Astrocyte (in vitro differentiated cells and primary cell): ENCODE data around the gene ASB16. TPM values are rescaled to one million over a fixed set of nuclear protein-coding genes. Genes with fewer than 3 reads are reported as not detected.

Experiments
- DNase-seq: peaks from one replicate; pipeline ENCODE4 v3.0.0-alpha.2; 2010; ENCODE audit warnings: low read depth
- FAIRE-seq: peaks from 2 replicates; lab custom pipeline; 2011; peaks lifted over from hg19 to GRCh38; lab: Jason Lieb, UNC
- H2AFZ ChIP-seq: 2 replicates; pipeline ENCODE4 v1.6.0; 2012; ENCODE audit warnings: low read depth, low read length, inconsistent platforms
- H3K27ac ChIP-seq: 2 replicates; pipeline ENCODE4 v1.5.1; 2011; ENCODE audit warnings: low read depth, low read length, inconsistent platforms
- H3K27me3 ChIP-seq: 2 replicates; pipeline ENCODE4 v1.6.0; 2011; ENCODE audit warnings: low read length, inconsistent platforms; ENCODE audit not compliant: insufficient read depth
- H3K36me3 ChIP-seq: 2 replicates; pipeline ENCODE4 v1.5.1; 2011; ENCODE audit warnings: low read length, inconsistent platforms; ENCODE audit not compliant: insufficient read depth
- H3K4me1 ChIP-seq: 2 replicates; pipeline ENCODE4 v1.5.1; 2011; ENCODE audit warnings: low read length, inconsistent platforms; ENCODE audit not compliant: insufficient read depth
- H3K4me2 ChIP-seq: 2 replicates; pipeline ENCODE4 v1.6.0; 2012; ENCODE audit warnings: low read length, inconsistent platforms
- H3K4me3 ChIP-seq: 2 replicates; pipeline ENCODE4 v1.5.1; 2011; ENCODE audit warnings: low read depth, mild to moderate bottlenecking, low read length, inconsistent platforms; ENCODE audit not compliant: insufficient read depth
- H3K79me2 ChIP-seq: 2 replicates; pipeline ENCODE4 v1.6.0; 2012; ENCODE audit warnings: mild to moderate bottlenecking, low read length, inconsistent platforms; ENCODE audit not compliant: insufficient read depth
- H3K9ac ChIP-seq: 2 replicates; pipeline ENCODE4 v1.6.0; 2012; ENCODE audit warnings: mild to moderate bottlenecking, low read length, inconsistent platforms
- H3K9me3 ChIP-seq: 2 replicates; pipeline ENCODE4 v1.5.1; 2012; ENCODE audit warnings: low read depth, mild to moderate bottlenecking, low read length, inconsistent platforms; ENCODE audit not compliant: insufficient read depth
- H4K20me1 ChIP-seq: 2 replicates; pipeline ENCODE4 v1.6.0; 2012; ENCODE audit warnings: low read length, inconsistent platforms; ENCODE audit not compliant: insufficient read depth
- H3K27ac Mint-ChIP-seq: one replicate; pipeline ENCODE4 v1.8.0; 2021; ENCODE audit warnings: mild to moderate bottlenecking, mixed read lengths; ENCODE audit not compliant: unreplicated experiment
- H3K27me3 Mint-ChIP-seq: one replicate; pipeline ENCODE4 v1.8.0; 2021; ENCODE audit warnings: low read depth, mixed read lengths; ENCODE audit not compliant: unreplicated experiment
- H3K36me3 Mint-ChIP-seq: one replicate; pipeline ENCODE4 v1.8.0; 2021; ENCODE audit warnings: low read depth, mixed read lengths; ENCODE audit not compliant: unreplicated experiment
- H3K4me1 Mint-ChIP-seq: one replicate; pipeline ENCODE4 v1.8.0; 2021; ENCODE audit warnings: low read depth, mixed read lengths; ENCODE audit not compliant: unreplicated experiment
- H3K4me3 Mint-ChIP-seq: one replicate; pipeline ENCODE4 v1.8.0; 2021; ENCODE audit warnings: mild to moderate bottlenecking, moderate library complexity, mixed read lengths; ENCODE audit not compliant: unreplicated experiment
- H3K9me3 Mint-ChIP-seq: one replicate; pipeline ENCODE4 v1.8.0; 2021; ENCODE audit warnings: mild to moderate bottlenecking, mixed read lengths; ENCODE audit not compliant: unreplicated experiment
- CTCF ChIP-seq: IDR thresholded peaks from 2 replicates; pipeline ENCODE4 v1.5.1; 2011; ENCODE audit warnings: low read depth, mild to moderate bottlenecking, inconsistent platforms, low read length, moderate library complexity; ENCODE audit not compliant: insufficient read depth
- EZH2 ChIP-seq: IDR thresholded peaks from 2 replicates; pipeline ENCODE4 v1.6.1; 2012; ENCODE audit warnings: mild to moderate bottlenecking, low read length, inconsistent platforms; ENCODE audit not compliant: insufficient read depth
- total RNA-seq: library from RNA; stranded (reverse); gene quantifications from 2 replicates; pipeline ENCODE4 v1.2.1, GENCODE V29; 2021

The ASB16 gene
- total RNA-seq, 1 donor from 2014 or later: not detected

- Histone ChIP-seq H3K4me3 (no peak overlapping the region), H2AFZ (no peak overlapping the region), H3K9ac (no peak overlapping the region), H3K36me3 (peaks cover 4% of the 10 kb centered on the region), H3K9me3 (no peaks in the 10 kb centered on the region), H3K4me2 (no peak overlapping the region), H3K4me1 (no peaks in the 10 kb centered on the region), H3K79me2 (peaks cover 4% of the 10 kb centered on the region), H4K20me1 (peaks cover 9% of the 10 kb centered on the region), H3K27ac (no peak overlapping the region), H3K27me3 (no peaks in the 10 kb centered on the region)
- no peaks in the 10 kb centered on the region for H3K9me3 Mint-ChIP-seq
- no peak overlapping the region for H3K4me3 Mint-ChIP-seq
- H3K27me3 Mint-ChIP-seq: no peaks in the 10 kb centered on the region
- peaks cover 4% of the 10 kb centered on the region for H3K4me1 Mint-ChIP-seq
- FAIRE-seq: no peak
- TF ChIP-seq EZH2 (no peak), CTCF (no peak)
- DNase-seq: no peak
- H3K27ac Mint-ChIP-seq: no peak overlapping the region
- H3K36me3 Mint-ChIP-seq: peaks cover 22% of the 10 kb centered on the region
Observed at GRCh38 chr17:44178133-44178532, 7.6 kb downstream of the ASB16 start.

GRCh38 chr17:44183024-44183423 is 12.5 kb downstream of the ASB16 start:
- no peak for TF ChIP-seq CTCF
- no peak for TF ChIP-seq EZH2

GRCh38 chr17:44184212-44184810 is 13.8 kb downstream of the ASB16 start:
- Histone ChIP-seq H3K4me2 (no peak overlapping the region), H3K9me3 (no peaks in the 10 kb centered on the region), H3K4me3 (no peak overlapping the region), H3K79me2 (peaks cover 54% of the 10 kb centered on the region), H3K27ac (no peak overlapping the region), H3K27me3 (no peaks in the 10 kb centered on the region), H3K9ac (no peak overlapping the region), H2AFZ (no peak overlapping the region), H3K4me1 (peaks cover 11% of the 10 kb centered on the region), H3K36me3 (peaks cover 6% of the 10 kb centered on the region), H4K20me1 (peaks cover 29% of the 10 kb centered on the region)
- H3K4me1 Mint-ChIP-seq: peaks cover 11% of the 10 kb centered on the region
- no peaks in the 10 kb centered on the region for H3K9me3 Mint-ChIP-seq
- peak overlapping the region; percentile 45 for H3K4me3 Mint-ChIP-seq
- DNase-seq: no peak
- no peaks in the 10 kb centered on the region for H3K27me3 Mint-ChIP-seq
- TF ChIP-seq CTCF (no peak), EZH2 (no peak)
- no peak overlapping the region for H3K27ac Mint-ChIP-seq
- no peak for FAIRE-seq
- H3K36me3 Mint-ChIP-seq: peaks cover 6% of the 10 kb centered on the region

More at GRCh38 chr17:44183024-44183423, 12.5 kb downstream of the ASB16 start:
- Mint-ChIP-seq H3K4me3 (no peak overlapping the region), H3K36me3 (peaks cover 14% of the 10 kb centered on the region), H3K27ac (no peak overlapping the region), H3K9me3 (no peaks in the 10 kb centered on the region), H3K4me1 (peaks cover 5% of the 10 kb centered on the region), H3K27me3 (no peaks in the 10 kb centered on the region)
- no peak overlapping the region for H3K4me2 ChIP-seq
- no peak overlapping the region for H2AFZ ChIP-seq
- peaks cover 7% of the 10 kb centered on the region for H3K4me1 ChIP-seq
- H3K79me2 ChIP-seq: peaks cover 42% of the 10 kb centered on the region
- peaks cover 29% of the 10 kb centered on the region for H4K20me1 ChIP-seq
- H3K27me3 ChIP-seq: no peaks in the 10 kb centered on the region
- no peak for FAIRE-seq
- no peaks in the 10 kb centered on the region for H3K9me3 ChIP-seq
- peaks cover 4% of the 10 kb centered on the region for H3K36me3 ChIP-seq
- no peak overlapping the region for H3K4me3 ChIP-seq
- DNase-seq: no peak
- no peak overlapping the region for H3K27ac ChIP-seq
- no peak overlapping the region for H3K9ac ChIP-seq
